Measurements from ENCODE around the gene PGM2.

The PGM2 gene

GRCh38 chr4:37798616-37799015 is 27.9 kb upstream of the PGM2 start:
- Histone ChIP-seq H3K9me3 (no peaks in the 10 kb centered on the region), H3K4me3 (ENCODE audit: low read depth, low read length) (no peak overlapping the region), H3K27me3 (no peaks in the 10 kb centered on the region), H3K4me1 (no peaks in the 10 kb centered on the region), H3K36me3 (no peaks in the 10 kb centered on the region)
- TF ChIP-seq CTCF (IDR thresholded peaks at IDR 0.05; ENCODE audit: low read depth, low read length) = no peak
- no peak for DNase-seq

GRCh38 chr4:37799941-37800554 is 26.4 kb upstream of the PGM2 start:
- Histone ChIP-seq H3K36me3 (no peaks in the 10 kb centered on the region), H3K9me3 (no peaks in the 10 kb centered on the region), H3K4me3 (ENCODE audit: low read depth, low read length) (no peak overlapping the region), H3K4me1 (no peaks in the 10 kb centered on the region), H3K27me3 (no peaks in the 10 kb centered on the region)
- TF ChIP-seq CTCF (IDR thresholded peaks at IDR 0.05; ENCODE audit: low read depth, low read length) = no peak
- no peak for DNase-seq

- DNase-seq = peak; percentile 77
- no peak overlapping the region for H3K4me3 ChIP-seq (ENCODE audit: low read depth, low read length)
- no peaks in the 10 kb centered on the region for H3K9me3 ChIP-seq
- no peaks in the 10 kb centered on the region for H3K36me3 ChIP-seq
- H3K27me3 ChIP-seq = no peaks in the 10 kb centered on the region
- H3K4me1 ChIP-seq = no peaks in the 10 kb centered on the region
- TF ChIP-seq CTCF (IDR thresholded peaks at IDR 0.05; ENCODE audit: low read depth, low read length) = peak; percentile 93
Observed at GRCh38 chr4:37802068-37802666, 24.3 kb upstream of the PGM2 start.

GRCh38 chr4:37803348-37803973 is 23.0 kb upstream of the PGM2 start:
- no peaks in the 10 kb centered on the region for H3K27me3 ChIP-seq
- DNase-seq = no peak
- no peaks in the 10 kb centered on the region for H3K36me3 ChIP-seq
- H3K4me3 ChIP-seq (ENCODE audit: low read depth, low read length) = no peak overlapping the region
- TF ChIP-seq CTCF (IDR thresholded peaks at IDR 0.05; ENCODE audit: low read depth, low read length) = peak; percentile 48
- H3K9me3 ChIP-seq = no peaks in the 10 kb centered on the region
- no peaks in the 10 kb centered on the region for H3K4me1 ChIP-seq

GRCh38 chr4:37805091-37805490 is 21.4 kb upstream of the PGM2 start:
- no peaks in the 10 kb centered on the region for H3K27me3 ChIP-seq
- TF ChIP-seq CTCF (IDR thresholded peaks at IDR 0.05; ENCODE audit: low read depth, low read length) = no peak
- no peaks in the 10 kb centered on the region for H3K36me3 ChIP-seq
- no peak overlapping the region for H3K4me3 ChIP-seq (ENCODE audit: low read depth, low read length)
- H3K4me1 ChIP-seq = no peaks in the 10 kb centered on the region
- no peak for DNase-seq
- no peaks in the 10 kb centered on the region for H3K9me3 ChIP-seq

GRCh38 chr4:37812713-37813112 is 13.8 kb upstream of the PGM2 start:
- H3K27me3 ChIP-seq = no peaks in the 10 kb centered on the region
- no peak for DNase-seq
- no peaks in the 10 kb centered on the region for H3K4me1 ChIP-seq
- no peak for TF ChIP-seq CTCF (IDR thresholded peaks at IDR 0.05; ENCODE audit: low read depth, low read length)
- no peak overlapping the region for H3K4me3 ChIP-seq (ENCODE audit: low read depth, low read length)
- no peaks in the 10 kb centered on the region for H3K36me3 ChIP-seq
- no peaks in the 10 kb centered on the region for H3K9me3 ChIP-seq
